Loucy (cell line): Measurements from ENCODE around the gene ZBED5.

Experiments used
- EZH2phosphoT487 ChIP-seq: fragments of 200-600 bp; IDR thresholded peaks from 2 replicates; pipeline ENCODE4 v1.6.1; 2018; ENCODE audit warnings: antibody characterized with exemption, mild to moderate bottlenecking, moderate library complexity, borderline replicate concordance
- TF ChIP-seq, protein P1 (sequence below): fragments of 200-600 bp; sonication (generic); conservative IDR thresholded peaks from 2 replicates; pipeline ENCODE4 v1.5.1; 2014; ENCODE audit warnings: mild to moderate bottlenecking, antibody characterized with exemption, low read length

GRCh38 chr11:10808553-10809372 is 49.1 kb downstream of the ZBED5 start, which contains the start of gene EIF4G2:
- TF ChIP-seq, protein P1, sequence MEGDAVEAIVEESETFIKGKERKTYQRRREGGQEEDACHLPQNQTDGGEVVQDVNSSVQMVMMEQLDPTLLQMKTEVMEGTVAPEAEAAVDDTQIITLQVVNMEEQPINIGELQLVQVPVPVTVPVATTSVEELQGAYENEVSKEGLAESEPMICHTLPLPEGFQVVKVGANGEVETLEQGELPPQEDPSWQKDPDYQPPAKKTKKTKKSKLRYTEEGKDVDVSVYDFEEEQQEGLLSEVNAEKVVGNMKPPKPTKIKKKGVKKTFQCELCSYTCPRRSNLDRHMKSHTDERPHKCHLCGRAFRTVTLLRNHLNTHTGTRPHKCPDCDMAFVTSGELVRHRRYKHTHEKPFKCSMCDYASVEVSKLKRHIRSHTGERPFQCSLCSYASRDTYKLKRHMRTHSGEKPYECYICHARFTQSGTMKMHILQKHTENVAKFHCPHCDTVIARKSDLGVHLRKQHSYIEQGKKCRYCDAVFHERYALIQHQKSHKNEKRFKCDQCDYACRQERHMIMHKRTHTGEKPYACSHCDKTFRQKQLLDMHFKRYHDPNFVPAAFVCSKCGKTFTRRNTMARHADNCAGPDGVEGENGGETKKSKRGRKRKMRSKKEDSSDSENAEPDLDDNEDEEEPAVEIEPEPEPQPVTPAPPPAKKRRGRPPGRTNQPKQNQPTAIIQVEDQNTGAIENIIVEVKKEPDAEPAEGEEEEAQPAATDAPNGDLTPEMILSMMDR: no peak
- no peak for TF ChIP-seq EZH2phosphoT487
